ENCODE data around the gene ABCB8. TPM values are rescaled to one million over a fixed set of nuclear protein-coding genes. Genes with fewer than 3 reads are reported as not detected.

ABCB8 gene
- total and polyA plus RNA-seq, 2 donors (not counting 3 experiments of a cell fraction or from before 2014, with no cell fraction given) = 38.0 to 46.3 TPM

GRCh38 chr7:150988230-150989226 is 39.7 kb upstream of the ABCB8 start:
- ChIA-PET CTCF (interaction anchor here (0.6 to 3.3 kb wide), 33 partner anchors 9 to 619 kb away, joined by 3 to 42 read pairs (median 4); partner anchors contain the start of gene ABCB8), POLR2A (no interaction called here)
- intact Hi-C loops (cut with micrococcal nuclease) = loop anchor here (1.0 to 10.0 kb wide), 9 partner anchors 20 to 701 kb away; partner anchors contain the start of genes GIMAP4 and SLC4A2
- Histone ChIP-seq H2AFZ (ENCODE audit: low read depth, low read length) (peak overlapping the region; percentile 40), H3K27me3 (ENCODE audit: control insufficient read depth in 2 of 2, insufficient read depth in 2 of 2, low read length in 2 of 2) (peaks cover 0 to 1% of the 10 kb centered on the region in 2 experiments), H3K4me2 (ENCODE audit: insufficient read depth, low read length) (peak overlapping the region; percentile 26), H3K9me1 (replicated peaks; ENCODE audit: control insufficient read depth, extremely low read depth, insufficient read depth, low read length) (no peaks in the 10 kb centered on the region), H3K4me3 (replicated peaks in 1 of 3; ENCODE audit: insufficient read depth in 1 of 3, low read depth in 1 of 3, low read length in 3 of 3) (no peak overlapping the region), H3K9ac (replicated peaks; ENCODE audit: extremely low read depth, insufficient read depth, low read length) (no peak overlapping the region), H3K36me3 (ENCODE audit: control insufficient read depth in 2 of 2, extremely low read depth in 1 of 2, insufficient read depth in 2 of 2, low read length in 2 of 2) (no peaks in the 10 kb centered on the region), H3K4me1 (ENCODE audit: control insufficient read depth, extremely low read depth, insufficient read depth, low read length) (peaks cover 26% of the 10 kb centered on the region), H3K9me3 (replicated peaks; ENCODE audit: control insufficient read depth, insufficient read depth, low read length) (peaks cover 2% of the 10 kb centered on the region), H3K79me2 (ENCODE audit: control insufficient read depth, insufficient read depth, low read length) (no peaks in the 10 kb centered on the region), H3K27ac (ENCODE audit: insufficient read depth, low read depth, low read length) (peak overlapping the region; percentile 52), H4K20me1 (replicated peaks; ENCODE audit: control insufficient read depth, extremely low read depth, insufficient read depth, low read length) (no peaks in the 10 kb centered on the region)
- dilution Hi-C loops (cut with MboI; ENCODE audit: extremely low pct_ligation_motif_present, low sequenced_read_pairs) = no loop called here
- FAIRE-seq = peak; percentile 97
- TF ChIP-seq JUN (IDR thresholded peaks at IDR 0.05; ENCODE audit: borderline replicate concordance, insufficient read depth, insufficient read length, low read depth) (no peak), EZH2 (IDR thresholded peaks at IDR 0.05; ENCODE audit: borderline replicate concordance, low read depth, low read length, severe bottlenecking) (peak; percentile 46), MAX (IDR thresholded peaks at IDR 0.05; ENCODE audit: insufficient read depth, insufficient read length) (no peak), POLR2AphosphoS5 (IDR thresholded peaks at IDR 0.05; ENCODE audit: insufficient read depth, low read depth, low read length) (peak; percentile 97), FOS (IDR thresholded peaks at IDR 0.05; ENCODE audit: borderline replicate concordance, insufficient read depth, low read length) (peak; percentile 88), MYC (IDR thresholded peaks at IDR 0.05; ENCODE audit: low read depth, low read length) (no peak), CTCF (IDR thresholded peaks at IDR 0.05; ENCODE audit: extremely low read depth in 1 of 2, insufficient read depth in 1 of 2, low read depth in 1 of 2, low read length in 2 of 2) (peak; percentile 93 to 96), GATA2 (IDR thresholded peaks at IDR 0.05; ENCODE audit: insufficient read depth, insufficient read length, low read depth, low read length) (peak; percentile 32), POLR2A (IDR thresholded peaks at IDR 0.05; ENCODE audit: low read depth, low read length) (peak; percentile 47)
- BruUV-seq (replicated peaks) = no TSS peak
- DNase-seq (ENCODE audit: low read depth, low spot score) = peak; percentile 87

Measured in endothelial cell of umbilical vein (primary cell).